Testis (tissue), 2 donors: ENCODE data around the gene NEO1.

Source experiments
- CTCF ChIP-seq, 3 experiments: fragments of 450-650 bp in 2 of 3; fragments of 200-600 bp in 1 of 3; sonication (generic) in 1 of 3; IDR thresholded peaks; one replicate each; pipeline ENCODE4 v1.5.1; 2016 to 2019; ENCODE audit warnings: antibody characterized with exemption in 3 of 3, mild to moderate bottlenecking in 2 of 3, moderate library complexity in 1 of 3
- POLR2A ChIP-seq: fragments of 450-650 bp; IDR thresholded peaks from one replicate; pipeline ENCODE4 v1.6.1; 2017; ENCODE audit warnings: antibody characterized with exemption, mild to moderate bottlenecking, moderate library complexity

- TF ChIP-seq CTCF (IDR thresholded peaks at IDR 0.05) (no peak), POLR2A (no peak)
Observed at GRCh38 chr15:73153024-73153423, 100.8 kb downstream of the NEO1 start.
